ENCODE results near the gene SREBF2. TPM values are rescaled to one million over a fixed set of nuclear protein-coding genes. Genes with fewer than 3 reads are reported as not detected.

SREBF2 gene
- total RNA-seq, 1 donor = 47.9 TPM

DNA sequence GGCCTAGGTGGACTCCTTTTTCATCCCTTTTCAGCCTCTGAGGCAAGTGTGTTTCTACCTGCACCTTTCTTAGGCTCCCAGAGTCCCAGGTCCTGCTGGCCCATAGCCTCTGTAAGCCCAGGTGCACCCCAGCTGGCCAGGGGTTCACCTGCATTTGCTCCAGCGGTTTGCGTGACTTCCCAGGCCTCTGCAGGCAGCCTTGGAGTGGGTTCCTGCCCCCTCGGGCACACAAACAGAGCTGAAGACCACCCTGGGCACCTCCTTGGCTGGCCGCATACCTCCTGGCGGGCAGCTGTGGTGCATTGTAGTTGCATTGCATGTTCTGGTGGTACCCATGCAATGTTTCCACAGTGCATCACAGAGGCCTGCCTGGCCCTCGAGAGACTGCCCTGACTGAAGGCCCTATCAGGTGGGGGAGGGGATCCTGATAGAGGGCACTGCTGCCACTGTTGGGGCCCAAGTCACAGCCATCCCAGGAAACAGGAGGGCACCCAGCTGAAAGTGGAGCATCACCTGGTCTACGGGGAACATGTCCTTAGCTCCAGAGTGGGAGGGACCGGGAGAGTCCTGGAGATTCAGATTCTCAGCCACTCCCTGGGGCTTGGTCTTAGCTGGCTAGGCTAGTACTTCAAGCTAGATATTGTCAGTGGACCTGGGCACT lies 67.9 kb downstream of the SREBF2 start:
- no peak overlapping the region for H3K4me3 ChIP-seq (ENCODE audit: low read length)
- H3K4me1 ChIP-seq (ENCODE audit: insufficient read depth, low read length) = no peaks in the 10 kb centered on the region

DNA sequence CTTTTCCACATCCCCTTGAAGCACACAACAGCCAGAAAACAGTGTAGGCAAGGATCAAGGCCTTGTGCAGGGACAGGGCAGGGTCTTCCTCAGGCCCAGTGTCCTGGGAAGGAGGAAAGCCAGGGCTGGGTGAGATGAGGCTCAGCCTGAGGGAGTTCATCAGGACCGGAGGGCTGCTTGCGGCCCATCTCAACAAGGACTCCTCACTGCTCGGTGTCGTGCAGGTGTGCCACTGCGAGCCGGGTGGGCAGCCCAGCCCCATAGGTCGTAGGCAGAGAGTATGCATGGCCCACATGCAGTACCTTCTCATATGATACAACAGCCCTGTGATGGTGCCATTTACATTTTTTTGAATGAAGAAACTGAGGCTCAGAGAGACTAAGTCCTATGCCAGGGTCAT lies 69.1 kb downstream of the SREBF2 start:
- no peak overlapping the region for H3K4me3 ChIP-seq (ENCODE audit: low read length)
- H3K27me3 ChIP-seq (ENCODE audit: insufficient read depth, low read length) = no peaks in the 10 kb centered on the region
- H3K4me1 ChIP-seq (ENCODE audit: insufficient read depth, low read length) = no peaks in the 10 kb centered on the region
- H3K9me3 ChIP-seq (ENCODE audit: low read depth, low read length) = no peaks in the 10 kb centered on the region

More for the DNA sequence above, 67.9 kb downstream of the SREBF2 start:
- Histone ChIP-seq H3K9me3 (ENCODE audit: low read depth, low read length) (no peaks in the 10 kb centered on the region), H3K27me3 (ENCODE audit: insufficient read depth, low read length) (no peaks in the 10 kb centered on the region)

DNA sequence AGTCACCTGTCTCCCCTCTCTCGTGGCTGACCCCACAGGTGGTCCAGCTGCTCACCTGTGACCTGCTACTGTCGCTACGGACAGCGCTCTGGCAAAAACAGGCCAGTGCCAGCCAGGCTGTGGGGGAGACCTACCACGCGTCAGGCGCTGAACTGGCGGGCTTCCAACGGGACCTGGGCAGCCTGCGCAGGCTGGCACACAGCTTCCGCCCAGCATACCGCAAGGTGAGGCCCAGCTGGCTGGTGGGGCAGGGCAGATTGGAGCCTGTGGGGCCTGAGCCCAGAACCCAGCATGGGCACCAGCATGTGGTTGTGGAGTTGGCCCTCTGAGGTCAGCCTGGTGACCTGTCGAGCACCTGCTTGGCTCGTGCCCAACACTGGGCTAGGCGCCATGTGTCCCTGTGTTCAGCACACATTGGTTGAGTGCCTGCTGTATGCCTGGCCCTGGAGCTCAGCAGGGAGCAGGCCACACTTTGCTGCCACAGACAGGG lies 70.1 kb downstream of the SREBF2 start:
- Histone ChIP-seq H3K27me3 (ENCODE audit: insufficient read depth, low read length) (no peaks in the 10 kb centered on the region), H3K9me3 (ENCODE audit: low read depth, low read length) (no peaks in the 10 kb centered on the region), H3K4me1 (ENCODE audit: insufficient read depth, low read length) (peaks cover 6% of the 10 kb centered on the region), H3K4me3 (ENCODE audit: low read length) (no peak overlapping the region)

DNA sequence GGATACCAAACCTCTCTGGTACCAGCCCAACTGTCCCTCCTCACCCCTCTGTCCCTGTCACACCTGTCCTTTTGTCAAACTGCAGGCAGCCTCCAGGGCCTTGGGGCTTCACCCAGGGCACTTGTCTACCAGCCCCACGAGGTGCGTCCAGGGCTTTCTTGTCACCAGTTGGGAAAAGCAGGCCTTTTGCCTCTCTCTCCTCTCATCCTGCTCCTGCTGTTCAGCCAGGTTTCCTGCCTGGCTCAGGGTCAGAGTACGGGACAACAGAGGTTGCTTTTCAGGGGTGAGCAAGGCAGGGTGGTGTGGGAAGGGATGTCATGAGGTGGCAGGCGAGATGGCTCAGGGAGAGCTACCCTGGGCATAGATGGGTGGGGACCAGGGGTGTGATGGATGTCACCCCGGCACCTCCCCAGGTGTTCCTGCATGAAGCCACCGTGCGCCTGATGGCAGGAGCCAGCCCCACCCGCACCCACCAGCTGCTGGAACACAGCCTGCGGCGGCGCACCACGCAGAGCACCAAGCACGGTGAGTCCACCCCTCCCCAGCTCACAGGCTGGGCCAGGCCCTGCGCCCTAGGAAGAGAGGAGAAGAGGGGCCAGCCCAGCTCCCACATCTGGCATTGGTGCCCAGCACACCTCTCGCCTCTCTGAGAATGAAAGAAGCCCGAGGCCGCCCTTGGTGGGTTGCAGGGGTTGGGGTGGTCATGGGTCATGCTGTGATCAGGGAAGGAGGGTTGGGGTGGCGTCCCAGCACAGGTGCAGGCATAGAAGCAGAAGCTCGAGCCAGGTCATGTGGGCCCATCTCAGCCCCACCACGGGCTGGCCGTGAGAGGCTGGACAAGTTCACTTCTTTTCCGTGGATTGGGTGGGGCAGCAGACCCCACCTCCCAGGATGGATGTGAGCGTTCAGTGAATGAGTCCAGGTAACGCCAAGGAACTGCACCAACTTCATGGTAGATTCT lies 71.8 kb downstream of the SREBF2 start:
- H3K4me3 ChIP-seq (ENCODE audit: low read length) = no peak overlapping the region
- peaks cover 23% of the 10 kb centered on the region for H3K4me1 ChIP-seq (ENCODE audit: insufficient read depth, low read length)
- H3K9me3 ChIP-seq (ENCODE audit: low read depth, low read length) = no peaks in the 10 kb centered on the region
- peaks cover 5% of the 10 kb centered on the region for H3K27me3 ChIP-seq (ENCODE audit: insufficient read depth, low read length)

DNA sequence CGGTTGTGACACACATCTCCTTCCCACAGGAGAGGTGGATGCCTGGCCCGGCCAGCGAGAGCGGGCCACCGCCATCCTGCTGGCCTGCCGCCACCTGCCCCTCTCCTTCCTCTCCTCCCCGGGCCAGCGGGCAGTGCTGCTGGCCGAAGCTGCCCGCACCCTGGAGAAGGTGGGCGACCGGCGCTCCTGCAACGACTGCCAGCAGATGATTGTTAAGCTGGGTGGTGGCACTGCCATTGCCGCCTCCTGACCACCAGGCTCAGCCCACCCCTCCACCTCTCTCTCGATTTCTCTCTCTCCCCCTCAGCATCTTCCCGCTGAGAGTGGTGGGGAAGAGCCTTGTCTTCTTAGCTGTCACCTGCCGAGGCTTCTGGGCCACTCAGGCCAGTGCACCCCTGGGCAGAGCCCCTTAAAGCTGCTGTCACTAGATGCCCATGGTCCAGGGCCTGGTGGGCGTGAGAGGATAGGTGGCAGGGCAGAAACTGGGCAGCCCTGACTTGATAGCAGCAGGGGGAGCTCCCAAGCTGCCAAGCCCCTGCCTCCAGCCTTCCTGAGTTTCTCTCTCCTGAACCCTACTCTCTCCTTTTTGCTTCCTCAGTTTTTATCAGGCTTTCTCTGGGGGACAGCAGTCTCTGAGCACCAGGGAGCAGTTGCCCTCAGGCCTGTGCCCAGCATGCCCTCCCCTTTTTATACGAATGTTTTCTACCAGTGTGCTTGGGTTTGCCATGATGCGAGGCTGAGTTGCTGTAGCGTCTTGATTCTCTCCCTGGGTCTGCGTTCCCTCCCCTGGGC lies 72.7 kb downstream of the SREBF2 start:
- Histone ChIP-seq H3K4me3 (ENCODE audit: low read length) (no peak overlapping the region), H3K9me3 (ENCODE audit: low read depth, low read length) (no peaks in the 10 kb centered on the region), H3K4me1 (ENCODE audit: insufficient read depth, low read length) (peaks cover 30% of the 10 kb centered on the region), H3K27me3 (ENCODE audit: insufficient read depth, low read length) (peaks cover 7% of the 10 kb centered on the region)

DNA sequence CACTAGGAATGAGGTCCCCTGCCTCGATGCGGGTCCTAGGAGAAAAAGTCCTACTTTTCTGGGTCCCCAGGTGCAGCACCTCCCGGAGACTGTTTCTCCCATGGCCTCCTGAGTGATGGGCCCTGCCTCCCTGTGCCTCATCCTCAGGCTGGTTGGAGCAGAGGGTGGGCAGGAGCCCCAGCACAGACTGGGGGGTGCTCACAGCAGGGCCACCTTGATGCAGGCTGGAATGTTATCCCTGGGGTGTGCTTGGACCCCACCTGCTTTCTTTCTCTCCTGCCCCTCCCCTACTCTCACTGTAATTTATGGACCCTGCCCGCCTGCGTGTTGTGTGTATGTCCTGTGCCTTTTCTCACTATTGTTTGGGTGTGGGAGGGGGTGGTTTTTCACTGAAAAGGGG lies 73.9 kb downstream of the SREBF2 start:
- Histone ChIP-seq H3K27me3 (ENCODE audit: insufficient read depth, low read length) (peaks cover 19% of the 10 kb centered on the region), H3K9me3 (ENCODE audit: low read depth, low read length) (no peaks in the 10 kb centered on the region), H3K4me3 (ENCODE audit: low read length) (no peak overlapping the region), H3K4me1 (ENCODE audit: insufficient read depth, low read length) (peaks cover 37% of the 10 kb centered on the region)

DNA sequence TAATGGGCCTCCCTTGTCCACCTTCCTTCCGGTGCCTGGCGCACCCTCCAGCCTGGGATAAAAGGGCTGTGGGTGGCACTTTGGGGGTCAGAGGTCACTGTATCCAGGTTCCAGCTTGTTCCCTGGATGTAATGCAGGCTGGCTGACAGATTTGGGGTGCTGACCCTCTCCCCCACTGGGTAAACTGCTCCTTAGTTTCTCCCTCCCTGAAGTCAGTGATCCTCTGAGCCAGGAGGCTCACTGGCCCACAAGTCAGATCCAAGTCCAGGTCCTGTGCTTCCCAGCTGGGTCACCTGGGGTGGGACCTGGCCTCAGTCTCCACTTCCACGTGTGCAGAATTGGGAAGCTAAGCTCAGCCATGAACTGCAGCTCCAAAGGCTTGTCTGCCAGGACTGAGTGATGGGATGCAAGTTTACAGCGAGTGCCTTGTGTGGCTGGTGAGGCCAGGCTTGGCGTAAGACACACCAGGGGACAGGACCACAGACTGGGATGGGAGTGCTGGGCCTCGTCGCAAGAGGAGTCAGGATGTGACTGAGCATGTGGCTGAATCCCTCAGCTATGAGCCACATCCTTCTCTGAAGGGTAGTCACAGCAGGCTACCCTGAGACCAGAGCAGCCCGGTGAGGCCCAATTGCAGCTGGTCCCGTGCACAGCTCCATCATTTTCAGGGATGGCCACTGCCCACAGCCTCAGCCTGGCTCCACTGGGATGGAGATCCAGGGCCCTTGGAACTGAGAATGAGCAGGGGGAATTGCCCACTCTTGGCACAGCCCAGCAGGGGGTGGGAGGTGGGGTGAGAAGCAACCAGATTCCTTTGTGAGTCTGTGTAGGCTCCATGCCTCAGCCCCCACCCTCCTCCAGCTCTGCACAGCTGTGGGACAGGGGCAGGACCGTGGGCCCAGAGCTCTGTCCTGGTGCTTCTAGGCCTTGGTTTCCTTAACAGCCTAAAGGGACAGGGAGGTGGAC lies 74.8 kb downstream of the SREBF2 start:
- no peaks in the 10 kb centered on the region for H3K9me3 ChIP-seq (ENCODE audit: low read depth, low read length)
- peaks cover 37% of the 10 kb centered on the region for H3K4me1 ChIP-seq (ENCODE audit: insufficient read depth, low read length)
- peaks cover 28% of the 10 kb centered on the region for H3K27me3 ChIP-seq (ENCODE audit: insufficient read depth, low read length)
- no peak overlapping the region for H3K4me3 ChIP-seq (ENCODE audit: low read length)

DNA sequence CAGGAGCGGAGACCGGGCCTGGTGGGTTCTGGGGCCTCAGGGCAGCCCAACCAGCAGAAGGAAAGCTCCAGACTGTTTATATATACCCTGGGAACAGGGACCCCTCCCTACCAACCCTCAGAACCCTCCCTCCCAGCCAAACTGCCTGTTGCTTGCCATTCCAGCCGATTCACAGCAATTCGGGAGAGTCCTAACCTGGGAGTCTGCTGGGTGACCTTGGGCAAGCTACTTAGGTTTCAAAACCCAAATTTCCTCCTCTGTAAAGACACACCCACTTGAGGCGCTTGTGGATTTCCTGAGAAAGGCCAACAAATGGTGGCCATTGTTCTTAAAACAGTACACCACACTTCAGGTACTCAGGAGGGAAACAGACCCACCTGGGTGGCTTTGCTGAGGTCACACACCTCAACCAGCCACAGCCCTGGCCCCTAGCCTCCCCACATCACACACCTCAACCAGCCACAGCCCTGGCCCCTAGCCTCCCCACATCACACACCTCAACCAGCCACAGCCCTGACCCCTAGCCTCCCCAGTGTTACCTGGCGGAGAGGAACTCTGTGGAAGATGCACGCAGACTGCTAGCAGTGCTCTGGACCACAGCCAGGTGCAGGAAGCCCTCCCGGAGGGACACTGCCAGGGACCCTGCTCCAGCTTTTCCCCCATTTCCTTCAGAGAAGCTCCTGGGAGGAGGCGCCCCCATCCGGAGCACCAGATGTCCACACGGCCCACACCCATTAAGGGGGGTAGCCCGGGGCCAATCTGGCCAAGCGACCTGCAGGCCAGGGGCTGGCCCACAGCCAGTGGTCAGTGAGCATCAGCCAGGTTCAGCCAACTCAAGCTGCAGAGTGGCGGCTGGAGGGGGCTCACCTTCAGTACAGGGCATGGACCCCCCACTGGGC lies 75.8 kb downstream of the SREBF2 start:
- H3K4me3 ChIP-seq (ENCODE audit: low read length) = no peak overlapping the region
- peaks cover 37% of the 10 kb centered on the region for H3K27me3 ChIP-seq (ENCODE audit: insufficient read depth, low read length)
- no peaks in the 10 kb centered on the region for H3K9me3 ChIP-seq (ENCODE audit: low read depth, low read length)
- H3K4me1 ChIP-seq (ENCODE audit: insufficient read depth, low read length) = peaks cover 37% of the 10 kb centered on the region

DNA sequence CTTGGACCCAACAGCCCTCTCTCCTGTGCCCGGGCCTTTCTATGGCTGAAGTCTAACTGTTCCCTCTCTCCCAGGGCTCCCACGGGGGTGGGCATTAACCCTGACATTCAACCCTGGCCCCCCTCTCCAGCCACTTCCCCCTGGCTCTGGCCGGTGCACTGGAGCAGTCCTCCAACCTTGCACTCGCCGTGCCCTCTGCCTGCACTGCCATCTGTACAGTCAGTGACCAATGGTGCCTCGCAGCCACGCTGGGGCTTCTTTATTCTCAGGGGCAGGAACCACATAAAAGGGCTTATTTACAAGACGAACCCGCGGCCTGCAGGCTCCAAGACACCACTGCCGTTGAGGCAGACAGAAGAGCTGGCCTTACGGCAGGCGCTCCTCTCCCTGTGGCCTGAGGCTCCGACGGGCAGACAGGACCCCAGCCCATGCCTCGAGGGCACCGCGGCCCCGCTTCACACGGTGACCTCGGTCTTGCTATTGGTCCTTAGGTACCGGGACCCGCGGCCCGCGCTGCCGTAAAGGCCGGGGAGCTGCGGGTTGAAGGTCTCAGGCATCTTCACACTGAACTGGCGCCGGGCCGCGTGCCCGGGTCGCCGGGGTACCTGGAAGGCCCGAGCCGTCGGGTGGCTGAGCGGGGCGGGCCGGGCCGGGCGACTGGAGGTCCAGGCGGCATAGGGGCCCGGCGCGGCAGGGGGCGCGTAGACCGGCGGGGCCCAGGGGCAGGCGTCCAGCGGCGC lies 76.6 kb downstream of the SREBF2 start:
- H3K4me3 ChIP-seq (ENCODE audit: low read length) = no peak overlapping the region
- peaks cover 37% of the 10 kb centered on the region for H3K27me3 ChIP-seq (ENCODE audit: insufficient read depth, low read length)
- H3K9me3 ChIP-seq (ENCODE audit: low read depth, low read length) = no peaks in the 10 kb centered on the region
- peaks cover 42% of the 10 kb centered on the region for H3K4me1 ChIP-seq (ENCODE audit: insufficient read depth, low read length)

DNA sequence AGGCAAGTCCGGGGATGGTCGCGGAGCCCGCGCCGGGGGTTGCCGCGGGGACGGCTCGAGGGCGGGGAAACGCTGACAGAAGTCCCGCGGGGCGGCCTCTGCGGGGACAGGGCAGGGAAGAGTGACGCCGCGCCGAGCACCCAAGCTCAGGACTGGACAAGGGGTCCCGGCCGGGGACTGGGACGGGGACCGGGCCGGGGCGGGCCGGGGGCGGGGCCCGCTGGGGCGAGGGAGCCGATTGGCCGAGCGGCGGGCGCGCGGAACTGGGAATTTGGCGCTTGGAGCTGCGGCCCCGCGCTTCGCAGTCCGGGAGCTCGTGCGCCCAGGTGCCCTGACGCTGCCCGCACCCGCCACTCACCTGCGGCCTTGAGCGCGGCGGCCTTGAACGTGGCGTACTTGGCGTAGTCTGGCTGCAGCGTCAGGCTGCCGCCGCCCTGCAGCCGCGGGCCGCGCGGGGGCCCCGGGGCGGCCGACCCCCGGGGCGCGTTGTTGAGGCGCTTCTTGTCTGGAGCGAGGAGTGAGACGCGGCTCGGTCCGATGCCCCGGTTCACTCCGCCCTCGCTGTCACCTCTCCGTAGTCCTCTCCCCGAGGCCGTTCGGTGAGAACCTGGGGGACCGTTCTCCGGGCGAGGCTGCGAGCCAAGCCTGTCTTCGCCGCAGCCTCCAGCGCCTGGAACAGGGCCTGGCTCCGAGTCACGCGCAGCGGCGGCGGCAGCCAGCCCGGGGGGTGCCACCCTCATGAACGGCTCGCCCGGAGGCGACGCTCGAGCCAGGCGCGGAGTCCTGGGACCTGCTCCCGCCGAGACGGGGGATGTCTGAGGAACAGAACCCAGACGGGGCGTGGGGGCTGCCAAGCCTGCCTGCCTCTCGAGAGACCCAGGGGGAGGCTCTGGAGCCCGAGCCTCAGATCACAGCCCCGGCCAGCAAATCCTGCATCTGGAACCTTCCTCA lies 77.4 kb downstream of the SREBF2 start:
- H3K4me3 ChIP-seq (ENCODE audit: low read length) = no peak overlapping the region
- peaks cover 40% of the 10 kb centered on the region for H3K27me3 ChIP-seq (ENCODE audit: insufficient read depth, low read length)
- H3K4me1 ChIP-seq (ENCODE audit: insufficient read depth, low read length) = peaks cover 50% of the 10 kb centered on the region
- no peaks in the 10 kb centered on the region for H3K9me3 ChIP-seq (ENCODE audit: low read depth, low read length)

DNA sequence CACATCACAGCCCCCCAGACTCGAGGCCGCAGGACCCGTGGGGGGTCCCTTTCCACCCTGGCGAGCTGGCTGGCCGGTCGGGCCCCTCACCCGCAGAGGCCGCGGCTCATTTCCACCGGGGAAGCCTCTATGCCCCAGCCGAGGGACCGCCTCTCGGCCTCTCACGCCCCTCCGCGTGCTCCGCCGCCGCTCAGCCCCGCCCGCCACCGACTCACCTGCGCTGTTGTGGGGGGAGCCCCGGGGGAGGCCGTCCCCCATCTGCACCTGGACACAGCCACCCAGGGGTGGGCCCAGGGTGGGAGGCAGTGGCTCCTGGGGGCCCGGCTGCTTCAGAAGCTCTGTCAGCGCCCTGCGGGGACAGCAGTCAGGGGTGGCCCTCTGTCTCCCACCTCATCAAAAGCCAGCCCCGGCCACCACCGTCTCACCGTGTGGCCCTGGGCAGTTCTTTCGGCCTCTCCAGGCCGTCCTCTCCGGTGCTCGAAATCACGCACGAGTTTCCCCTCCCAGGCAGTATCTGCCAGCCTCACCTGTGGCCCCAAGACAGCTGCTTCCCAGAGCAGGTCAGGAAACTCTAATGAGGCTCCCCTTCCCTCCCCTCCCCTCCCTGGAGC lies 78.2 kb downstream of the SREBF2 start:
- H3K4me1 ChIP-seq (ENCODE audit: insufficient read depth, low read length) = peaks cover 53% of the 10 kb centered on the region
- H3K4me3 ChIP-seq (ENCODE audit: low read length) = no peak overlapping the region
- peaks cover 47% of the 10 kb centered on the region for H3K27me3 ChIP-seq (ENCODE audit: insufficient read depth, low read length)
- H3K9me3 ChIP-seq (ENCODE audit: low read depth, low read length) = no peaks in the 10 kb centered on the region

Measured in mononuclear cell (primary cell).